ENCODE data around the gene BMF. TPM values are rescaled to one million over a fixed set of nuclear protein-coding genes. Genes with fewer than 3 reads are reported as not detected.

BMF gene
- total RNA-seq, 4 donors from 2014 or later: 4.7 to 7.5 (median 6.0) TPM

DNA sequence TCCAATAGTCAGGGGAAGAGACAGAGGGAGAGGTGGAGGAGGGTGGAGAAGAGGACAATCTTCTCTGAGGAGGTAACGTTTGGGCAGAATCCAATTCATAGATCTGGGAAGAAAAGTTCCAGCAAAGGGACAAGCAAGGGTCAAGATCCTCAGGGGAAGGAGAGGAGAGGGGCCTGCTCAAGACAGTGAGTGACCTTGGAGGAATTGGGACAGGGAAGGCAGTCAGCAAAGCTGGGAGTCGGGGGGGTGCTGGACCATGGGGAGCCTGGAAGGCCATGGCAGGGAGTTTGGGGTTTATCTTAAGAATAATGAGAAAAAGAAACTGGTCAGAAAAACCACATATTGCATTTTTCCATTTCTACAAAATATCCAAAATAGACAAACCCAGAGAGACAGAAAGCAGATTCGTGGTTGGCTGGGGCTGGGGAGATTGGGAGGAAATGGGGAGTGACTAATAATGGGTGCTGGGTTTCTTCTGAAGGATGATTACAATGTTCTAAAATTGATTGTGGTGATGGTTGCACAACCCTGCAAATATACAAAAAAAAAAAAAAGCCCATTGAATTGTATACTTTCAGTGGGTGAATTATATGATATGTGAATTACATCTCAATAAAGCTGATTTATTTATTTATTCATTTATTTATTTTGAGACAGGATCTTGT is 50.1 kb downstream of the BMF start:
- no peaks in the 10 kb centered on the region for H3K9me3 ChIP-seq
- 66 to 91% methylated on average over 3 of the region's 3 CpGs for WGBS, 2 donors (ENCODE audit: low coverage in 1 of 2)
- ATAC-seq: no peak
- no peaks in the 10 kb centered on the region for H3K27me3 ChIP-seq
- TF ChIP-seq EP300 (IDR thresholded peaks at IDR 0.05): no peak
- TF ChIP-seq POLR2A (IDR thresholded peaks at IDR 0.05): no peak
- TF ChIP-seq, protein P1, sequence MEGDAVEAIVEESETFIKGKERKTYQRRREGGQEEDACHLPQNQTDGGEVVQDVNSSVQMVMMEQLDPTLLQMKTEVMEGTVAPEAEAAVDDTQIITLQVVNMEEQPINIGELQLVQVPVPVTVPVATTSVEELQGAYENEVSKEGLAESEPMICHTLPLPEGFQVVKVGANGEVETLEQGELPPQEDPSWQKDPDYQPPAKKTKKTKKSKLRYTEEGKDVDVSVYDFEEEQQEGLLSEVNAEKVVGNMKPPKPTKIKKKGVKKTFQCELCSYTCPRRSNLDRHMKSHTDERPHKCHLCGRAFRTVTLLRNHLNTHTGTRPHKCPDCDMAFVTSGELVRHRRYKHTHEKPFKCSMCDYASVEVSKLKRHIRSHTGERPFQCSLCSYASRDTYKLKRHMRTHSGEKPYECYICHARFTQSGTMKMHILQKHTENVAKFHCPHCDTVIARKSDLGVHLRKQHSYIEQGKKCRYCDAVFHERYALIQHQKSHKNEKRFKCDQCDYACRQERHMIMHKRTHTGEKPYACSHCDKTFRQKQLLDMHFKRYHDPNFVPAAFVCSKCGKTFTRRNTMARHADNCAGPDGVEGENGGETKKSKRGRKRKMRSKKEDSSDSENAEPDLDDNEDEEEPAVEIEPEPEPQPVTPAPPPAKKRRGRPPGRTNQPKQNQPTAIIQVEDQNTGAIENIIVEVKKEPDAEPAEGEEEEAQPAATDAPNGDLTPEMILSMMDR (IDR thresholded peaks at IDR 0.05): no peak
- no peak for TF ChIP-seq POLR2AphosphoS5 (IDR thresholded peaks at IDR 0.05)
- H3K4me3 ChIP-seq: no peak overlapping the region
- peaks cover 0 to 15% (median 0%) of the 10 kb centered on the region in 3 donors for H3K4me1 ChIP-seq
- H3K36me3 ChIP-seq: peaks cover 0 to 24% of the 10 kb centered on the region in 2 donors
- no peak overlapping the region for H3K27ac ChIP-seq

DNA sequence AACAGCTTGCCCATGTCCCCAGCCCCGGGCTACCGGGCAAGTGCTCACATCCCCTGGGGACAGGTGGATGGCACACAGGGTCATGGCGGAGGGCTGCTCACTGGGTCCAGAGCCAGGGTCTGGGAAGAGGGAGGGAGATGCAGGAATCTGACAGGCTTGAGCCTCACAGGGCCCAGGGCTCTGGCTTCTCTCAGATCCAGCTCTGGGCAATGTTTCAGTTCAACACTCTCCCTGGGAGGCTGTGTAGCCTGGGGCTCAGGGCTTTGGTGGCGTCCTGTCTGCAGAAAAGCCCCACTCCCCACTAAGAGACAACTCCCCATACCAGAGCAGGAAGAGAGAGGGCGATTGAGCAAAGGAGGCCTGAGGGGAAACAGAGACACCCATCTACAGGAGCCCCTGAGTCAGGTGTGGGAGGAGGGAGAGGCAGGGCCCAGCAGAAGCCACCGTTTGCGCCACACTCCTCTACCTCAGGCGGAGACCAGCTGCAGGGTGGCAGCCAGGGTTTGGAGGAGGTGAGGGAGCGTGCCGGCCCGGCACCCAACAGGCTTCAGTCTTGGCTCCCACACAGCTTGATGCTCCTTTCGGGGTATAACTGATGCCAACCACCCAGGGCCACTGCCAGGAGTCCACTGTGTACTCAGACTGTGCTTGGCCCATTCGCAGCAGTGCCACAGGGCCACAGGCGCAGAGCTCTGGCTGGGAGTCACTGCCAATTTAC is 52.9 kb downstream of the BMF start:
- Histone ChIP-seq H3K4me3 (no peak overlapping the region), H3K4me1 (peaks cover 0 to 15% (median 0%) of the 10 kb centered on the region in 3 donors), H3K27ac (no peak overlapping the region), H3K36me3 (peaks cover 0 to 24% of the 10 kb centered on the region in 2 donors), H3K27me3 (no peaks in the 10 kb centered on the region), H3K9me3 (no peaks in the 10 kb centered on the region)
- WGBS, 2 donors (ENCODE audit: low coverage in 1 of 2): 100% methylated on average over 1 of the region's 14 CpGs; no CpG with 5 or more reads in 1 of the 2 donors
- TF ChIP-seq, protein P1 (IDR thresholded peaks at IDR 0.05): no peak
- no peak for ATAC-seq

- Histone ChIP-seq H3K36me3 (peaks cover 0 to 21% of the 10 kb centered on the region in 2 donors), H3K9me3 (no peaks in the 10 kb centered on the region), H3K4me3 (no peak overlapping the region), H3K4me1 (peaks cover 0 to 16% (median 0%) of the 10 kb centered on the region in 3 donors), H3K27ac (no peak overlapping the region), H3K27me3 (no peaks in the 10 kb centered on the region)
- WGBS, 2 donors (ENCODE audit: low coverage in 1 of 2): 59 to 79% methylated on average over 2 to 3 of the region's 6 CpGs
- no peak for ATAC-seq
- TF ChIP-seq POLR2AphosphoS5 (IDR thresholded peaks at IDR 0.05) (no peak), POLR2A (IDR thresholded peaks at IDR 0.05) (no peak), EP300 (IDR thresholded peaks at IDR 0.05) (no peak)
- TF ChIP-seq, protein P1 (IDR thresholded peaks at IDR 0.05): no peak
Observed at GRCh38 chr15:40054855-40055575, 53.7 kb downstream of the BMF start.

- H3K4me1 ChIP-seq: peaks cover 0 to 16% (median 0%) of the 10 kb centered on the region in 3 donors
- WGBS, 2 donors (ENCODE audit: low coverage in 1 of 2): no CpG with 5 or more reads among the region's 3 CpGs
- H3K27ac ChIP-seq: no peak overlapping the region
- ATAC-seq: no peak
- H3K9me3 ChIP-seq: no peaks in the 10 kb centered on the region
- H3K36me3 ChIP-seq: peaks cover 0 to 21% of the 10 kb centered on the region in 2 donors
- no peak for TF ChIP-seq EP300 (IDR thresholded peaks at IDR 0.05)
- TF ChIP-seq, protein P1 (IDR thresholded peaks at IDR 0.05): no peak
- TF ChIP-seq POLR2AphosphoS5 (IDR thresholded peaks at IDR 0.05): no peak
- no peak for TF ChIP-seq POLR2A (IDR thresholded peaks at IDR 0.05)
- H3K27me3 ChIP-seq: no peaks in the 10 kb centered on the region
- H3K4me3 ChIP-seq: no peak overlapping the region
Observed at GRCh38 chr15:40054605-40054854, 54.1 kb downstream of the BMF start.
